DMS 273 treated with DMSO at 0.1 percent for 48 hours (cell line): ENCODE data around the gene NMT2.

Experiments used
- DNase-seq: peaks from one replicate; lab custom pipeline; 2025; lab: John Stamatoyannopoulos, UW

The NMT2 gene

GRCh38 chr10:15092855-15093408 lies 75.6 kb downstream of the NMT2 start:
- DNase-seq = no peak

GRCh38 chr10:15091418-15091817 lies 77.1 kb downstream of the NMT2 start:
- DNase-seq = no peak

DNA sequence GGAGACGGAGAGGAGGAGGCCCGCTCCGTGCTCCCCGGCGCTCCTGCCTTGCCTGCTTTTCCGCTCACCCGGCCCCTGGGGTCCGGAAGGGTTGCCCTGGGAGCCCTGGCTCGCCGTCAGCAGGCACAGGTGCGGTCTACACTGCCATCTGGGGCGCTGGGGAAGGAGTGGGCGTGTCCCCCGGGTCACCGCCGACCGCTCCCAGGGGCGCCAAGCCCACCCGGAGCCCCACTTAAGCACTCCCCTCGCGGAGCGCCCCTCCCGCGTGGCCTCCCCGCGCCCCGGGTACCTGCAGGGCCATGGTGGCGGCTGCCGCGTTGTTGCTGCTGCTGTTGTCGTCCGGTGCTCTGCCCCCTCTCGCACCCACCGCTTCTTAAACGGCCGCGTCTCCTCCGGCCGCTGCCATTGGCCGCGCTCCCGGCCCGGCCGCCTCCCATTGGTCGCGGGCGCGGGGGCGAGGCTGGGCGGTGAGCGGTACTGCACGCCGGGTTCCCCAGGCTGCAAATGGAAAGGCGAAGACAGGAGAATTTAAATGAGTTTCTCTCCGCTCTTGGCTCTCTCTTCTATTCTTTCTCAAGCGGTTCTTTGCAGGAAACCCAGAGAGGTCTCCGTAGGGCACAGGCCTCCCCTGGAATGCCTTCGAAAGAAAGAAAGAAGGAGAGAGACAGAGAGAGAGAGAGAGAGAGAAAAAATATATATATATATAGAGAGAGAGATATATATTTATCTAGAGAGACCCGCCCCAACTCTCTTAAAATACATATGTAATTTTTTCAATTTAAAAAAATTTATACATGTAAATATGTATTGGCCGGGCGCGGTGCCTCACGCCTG lies 79.8 kb downstream of the NMT2 start, which contains the start of gene ACBD7:
Gene ACBD7 (minus strand): TSS at position 349 of the 834 bp plus-strand sequence. CDS start 48 bp downstream, at position 301.
- peak; percentile 53 for DNase-seq

DNA sequence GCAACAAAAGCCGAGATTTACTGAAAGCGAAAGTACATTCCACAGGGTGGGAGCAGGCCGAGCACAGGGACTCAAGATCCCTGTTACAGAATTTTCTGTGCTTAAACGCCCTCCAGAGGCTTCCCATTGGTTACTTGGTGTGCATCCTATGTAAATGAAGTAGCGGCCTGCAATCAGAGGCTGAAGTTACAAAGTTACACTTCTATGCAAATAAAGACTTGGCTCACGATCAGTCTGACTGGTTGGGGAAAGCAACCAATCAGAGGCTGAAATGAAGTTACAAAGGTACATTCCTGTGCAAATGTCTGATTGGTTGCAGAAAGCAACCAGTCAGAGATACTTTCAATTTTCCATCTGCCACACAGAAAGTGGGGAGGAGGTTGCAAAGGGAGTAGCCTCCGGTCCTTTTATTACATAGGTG lies 84.0 kb downstream of the NMT2 start:
- DNase-seq = peak; percentile 51

- DNase-seq = no peak
Measured at GRCh38 chr10:15083674-15084501, 84.6 kb downstream of the NMT2 start.

DNA sequence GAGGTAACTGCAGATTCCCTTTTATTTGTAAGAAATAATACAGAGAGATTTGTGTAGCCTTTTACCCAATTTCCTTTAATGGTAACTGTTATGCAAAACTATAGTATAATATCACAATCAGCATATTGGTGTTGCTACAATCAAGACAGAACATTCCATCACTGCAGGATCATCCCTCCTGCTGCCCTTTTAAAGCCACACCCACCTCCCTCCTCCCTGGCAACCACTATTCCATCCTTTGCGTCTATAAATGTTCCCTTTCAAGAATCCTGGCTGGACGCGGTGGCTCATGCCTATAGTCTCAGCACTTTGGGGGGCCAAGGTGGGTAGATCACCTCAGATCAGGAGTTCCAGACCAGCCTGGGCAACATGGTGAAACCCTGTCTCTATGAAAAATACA lies 93.1 kb downstream of the NMT2 start:
- no peak for DNase-seq

- no peak for DNase-seq
Measured at GRCh38 chr10:15072358-15072757, 96.1 kb downstream of the NMT2 start.

DNA sequence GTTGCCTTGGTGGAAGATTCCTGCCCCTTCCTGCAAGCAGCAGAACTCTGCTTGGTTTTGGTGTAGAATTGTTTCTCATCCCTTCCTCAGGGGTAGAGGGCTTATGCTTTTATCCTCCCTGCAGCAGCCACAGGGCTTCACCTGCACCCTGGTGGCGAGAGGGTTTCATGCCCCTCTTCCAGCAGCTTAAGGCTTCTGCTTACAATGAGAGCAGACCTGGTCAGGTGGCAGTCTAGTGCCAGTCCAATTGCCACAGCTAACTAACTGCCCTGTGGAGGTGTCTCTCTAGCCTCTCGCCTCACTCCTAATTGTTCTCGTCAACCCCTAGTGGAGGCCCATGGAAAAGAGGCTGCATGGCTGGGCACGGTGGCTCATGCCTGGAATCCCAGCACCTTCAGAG lies 99.3 kb downstream of the NMT2 start:
- no peak for DNase-seq

GRCh38 chr10:15068802-15069201 lies 99.7 kb downstream of the NMT2 start:
- no peak for DNase-seq

GRCh38 chr10:15067154-15067553 lies 101.3 kb downstream of the NMT2 start:
- DNase-seq = no peak

DNA sequence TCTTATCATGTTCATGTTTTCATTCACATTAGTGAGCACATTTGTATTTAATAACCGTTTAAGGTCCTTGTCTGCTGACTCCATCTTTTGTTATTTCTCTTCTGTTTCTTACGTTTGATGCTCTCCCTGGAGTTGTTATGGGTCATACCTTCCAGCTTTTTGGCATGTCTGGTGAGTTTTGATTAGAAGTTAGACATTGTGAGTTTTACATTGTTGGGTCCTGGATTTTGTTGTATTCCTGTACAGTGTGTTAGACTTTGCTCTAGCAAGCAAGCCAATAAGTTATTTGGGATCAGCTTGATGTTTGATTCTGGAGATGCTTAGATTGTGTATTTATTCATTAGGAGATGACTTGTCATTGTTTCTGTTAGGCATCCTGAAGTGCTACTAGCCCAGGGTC lies 107.9 kb downstream of the NMT2 start:
- DNase-seq = no peak

- no peak for DNase-seq
Measured at GRCh38 chr10:15059914-15060313, 108.6 kb downstream of the NMT2 start.

DNA sequence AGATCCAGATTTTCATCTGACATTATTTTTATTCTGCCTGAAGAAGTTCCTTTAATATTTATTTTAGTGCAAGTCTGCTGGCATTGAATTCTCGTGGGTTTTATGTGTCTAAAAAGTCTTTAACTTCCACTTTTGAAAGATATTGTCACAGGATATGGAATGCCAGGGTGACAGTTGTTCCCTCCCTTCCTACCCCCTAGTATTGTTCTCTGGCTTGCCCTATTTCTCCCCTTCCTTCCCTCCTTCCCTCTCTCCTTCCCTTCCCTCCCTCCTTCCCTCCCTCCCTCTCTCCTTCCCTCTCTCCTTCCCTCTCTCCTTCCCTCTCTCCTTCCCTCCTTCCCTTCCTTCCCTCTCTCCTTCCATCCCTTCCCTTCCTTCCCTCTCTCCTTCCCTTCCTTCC lies 109.8 kb downstream of the NMT2 start:
- no peak for DNase-seq
